Measurements from ENCODE around the gene CA6. TPM values are rescaled to one million over a fixed set of nuclear protein-coding genes. Genes with fewer than 3 reads are reported as not detected.
A peak's percentile ranks its signal among the peaks of the same experiment; 100 is the strongest.

The CA6 gene
- total and polyA plus RNA-seq, 4 donors: 0.03 TPM; not detected in 3

DNA sequence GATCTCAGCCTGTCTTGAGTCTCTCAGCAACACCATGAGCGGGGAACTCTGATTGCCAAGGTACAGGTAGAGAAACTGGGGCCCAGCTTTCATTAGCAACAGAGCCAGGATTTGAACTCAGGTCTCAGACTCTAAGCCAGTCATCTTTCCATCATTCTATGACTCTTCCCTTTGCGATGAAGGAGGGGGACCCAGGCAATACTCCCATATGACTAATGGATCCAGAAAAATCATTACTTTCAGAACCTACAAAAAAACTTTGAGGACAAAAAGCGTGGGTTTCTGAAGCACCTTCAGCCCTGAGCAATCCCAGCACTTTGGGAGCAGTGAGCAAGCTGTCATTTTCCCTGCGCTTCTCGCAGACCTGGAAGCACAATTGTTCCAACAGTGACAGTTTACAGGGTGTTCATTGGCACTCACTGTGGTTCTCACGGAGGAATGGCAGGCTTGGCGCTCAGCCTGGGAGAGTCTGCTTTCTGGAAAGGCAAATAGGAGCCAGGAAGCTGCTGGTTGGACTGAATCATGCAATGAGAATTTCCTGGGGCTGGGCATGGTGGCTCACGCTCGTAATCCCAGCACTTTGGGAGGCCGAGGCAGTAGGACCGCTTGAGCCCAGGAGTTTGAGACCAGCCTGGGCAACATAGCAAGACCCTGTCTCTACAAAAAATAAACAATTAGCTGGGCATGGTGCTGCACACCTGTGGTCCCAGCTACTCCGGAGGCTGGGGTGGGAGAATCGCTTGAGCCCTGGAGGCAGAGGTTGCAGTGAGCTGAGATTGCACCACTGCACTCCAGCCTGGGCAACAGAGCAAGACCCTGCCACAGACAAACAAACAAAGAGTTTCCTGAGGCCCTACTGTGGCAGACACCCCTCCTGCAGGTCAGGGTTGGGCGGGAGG, 40.5 kb downstream of the CA6 start:
- peak; percentile 68 for ATAC-seq (ENCODE audit: insufficient read depth, low FRiP score)
- no peak overlapping the region for H3K9ac ChIP-seq (ENCODE audit: insufficient read depth in 1 of 2, low read length in 2 of 2)

GRCh38 chr1:8986814-8987190, 41.1 kb downstream of the CA6 start:
- TF ChIP-seq CTCF (IDR thresholded peaks at IDR 0.05; ENCODE audit: control extremely low read depth, extremely low read depth): no peak
- Histone ChIP-seq H3K27me3 (ENCODE audit: control insufficient read depth in 3 of 3, insufficient read depth in 3 of 3, low read length in 2 of 3) (no peaks in the 10 kb centered on the region), H3K36me3 (ENCODE audit: control insufficient read depth in 4 of 4, insufficient read depth in 4 of 4, low read length in 4 of 4) (no peaks in the 10 kb centered on the region), H3K4me3 (no peak overlapping the region), H3K4me1 (ENCODE audit: control insufficient read depth in 5 of 5, insufficient read depth in 5 of 5, low read length in 5 of 5) (peaks cover 0 to 6% (median 0%) of the 10 kb centered on the region in 5 donors), H3K9ac (ENCODE audit: insufficient read depth in 1 of 2, low read length in 2 of 2) (no peak overlapping the region), H3K27ac (ENCODE audit: low read depth in 1 of 2, low read length in 1 of 2) (no peak overlapping the region), H3K9me3 (ENCODE audit: control insufficient read depth in 4 of 4, insufficient read depth in 3 of 4, low read length in 3 of 4) (no peaks in the 10 kb centered on the region)
- no peak for ATAC-seq (ENCODE audit: insufficient read depth, low FRiP score)
- no peak for DNase-seq
- WGBS, 2 donors: 45 to 83% methylated on average over 9 to 10 of the region's 10 CpGs

More for the DNA sequence above, 40.5 kb downstream of the CA6 start:
- WGBS, 2 donors: 59 to 69% methylated on average over 14 of the region's 14 CpGs
- Histone ChIP-seq H3K27ac (ENCODE audit: low read depth in 1 of 2, low read length in 1 of 2) (peak overlapping the region; percentile 20 to 40), H3K4me3 (no peak overlapping the region), H3K9me3 (ENCODE audit: control insufficient read depth in 4 of 4, insufficient read depth in 3 of 4, low read length in 3 of 4) (no peaks in the 10 kb centered on the region), H3K4me1 (ENCODE audit: control insufficient read depth in 5 of 5, insufficient read depth in 5 of 5, low read length in 5 of 5) (peaks cover 0 to 6% (median 0%) of the 10 kb centered on the region in 5 donors), H3K27me3 (ENCODE audit: control insufficient read depth in 3 of 3, insufficient read depth in 3 of 3, low read length in 2 of 3) (no peaks in the 10 kb centered on the region), H3K36me3 (ENCODE audit: control insufficient read depth in 4 of 4, insufficient read depth in 4 of 4, low read length in 4 of 4) (no peaks in the 10 kb centered on the region)
- TF ChIP-seq CTCF (IDR thresholded peaks at IDR 0.05; ENCODE audit: control extremely low read depth, extremely low read depth): no peak
- peak; percentile 41 to 65 (median 51) for DNase-seq

GRCh38 chr1:8987881-8988617, 42.4 kb downstream of the CA6 start:
- Histone ChIP-seq H3K36me3 (ENCODE audit: control insufficient read depth in 4 of 4, insufficient read depth in 4 of 4, low read length in 4 of 4) (no peaks in the 10 kb centered on the region), H3K27ac (ENCODE audit: low read depth in 1 of 2, low read length in 1 of 2) (no peak overlapping the region), H3K4me3 (no peak overlapping the region), H3K27me3 (ENCODE audit: control insufficient read depth in 3 of 3, insufficient read depth in 3 of 3, low read length in 2 of 3) (no peaks in the 10 kb centered on the region), H3K4me1 (ENCODE audit: control insufficient read depth in 5 of 5, insufficient read depth in 5 of 5, low read length in 5 of 5) (peaks cover 0 to 6% (median 0%) of the 10 kb centered on the region in 5 donors), H3K9ac (ENCODE audit: insufficient read depth in 1 of 2, low read length in 2 of 2) (peak overlapping the region in 1 of 2 donors; percentile 51), H3K9me3 (ENCODE audit: control insufficient read depth in 4 of 4, insufficient read depth in 3 of 4, low read length in 3 of 4) (no peaks in the 10 kb centered on the region)
- peak; percentile 57 to 62 (median 58) for DNase-seq
- TF ChIP-seq CTCF (IDR thresholded peaks at IDR 0.05; ENCODE audit: control extremely low read depth, extremely low read depth): peak; percentile 76
- peak; percentile 62 for ATAC-seq (ENCODE audit: insufficient read depth, low FRiP score)
- 30 to 32% methylated on average over 9 of the region's 9 CpGs for WGBS, 2 donors

All from lung (tissue), 12 donors.